Measurements from ENCODE around the gene ZNF502.

The ZNF502 gene

DNA sequence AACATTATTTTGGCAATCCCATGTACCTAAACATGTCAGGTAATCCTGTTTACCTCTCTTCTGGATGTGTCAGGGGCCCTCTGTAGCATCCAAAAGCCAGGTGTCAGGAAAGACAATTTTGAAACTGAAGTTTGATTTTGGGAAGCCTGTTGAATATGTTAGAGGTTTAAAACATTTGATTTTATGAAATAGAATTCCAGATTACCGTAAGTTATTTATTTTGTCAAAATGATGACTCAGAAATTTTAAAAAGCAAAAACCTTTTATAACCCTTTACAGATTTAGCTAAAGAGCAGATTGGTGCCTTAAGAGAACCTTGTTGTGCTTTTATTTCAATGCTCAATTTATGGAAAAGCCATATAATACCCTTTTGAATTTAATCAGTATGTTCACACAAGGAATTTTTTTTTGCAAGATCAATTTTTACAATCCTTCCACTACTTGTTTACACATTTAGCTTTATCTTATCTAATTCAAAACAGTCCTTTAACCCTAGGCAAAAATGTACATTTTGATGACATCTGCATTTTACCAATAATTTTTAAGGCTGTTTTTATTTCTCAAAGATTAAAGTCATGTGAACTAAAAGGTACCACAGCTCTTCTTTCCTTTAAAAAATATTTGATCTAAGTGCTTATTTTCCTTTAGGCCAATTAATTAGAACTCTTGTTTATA lies 59.1 kb downstream of the ZNF502 start:
- no peak for DNase-seq

DNA sequence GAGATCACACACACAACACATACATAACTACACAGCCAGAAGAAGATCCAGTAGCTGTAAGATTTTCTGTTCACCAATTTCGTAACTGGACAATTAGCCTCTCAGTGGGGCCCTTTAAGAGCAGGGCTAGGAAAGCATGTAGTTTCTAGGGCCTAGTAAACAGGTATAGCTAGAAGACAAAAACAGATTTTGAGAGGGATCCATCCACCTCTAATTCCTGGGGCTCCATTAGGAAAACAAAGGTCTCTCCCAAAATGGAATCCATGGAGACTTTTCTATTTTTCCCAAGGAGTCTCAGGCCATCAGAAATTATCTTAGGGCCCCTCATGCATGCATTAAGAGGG lies 59.6 kb downstream of the ZNF502 start:
- DNase-seq = no peak
